HG02885 (cell line): ENCODE results near the gene ANGPTL2.
"Not testable (repeated sequence)": the region's sequence is repeated elsewhere in the genome, so short reads cannot be mapped to it uniquely, and the experiment has no call there.

Experiments used
- ATAC-seq: cut with Tn5 transposase; IDR thresholded peaks from one replicate; pipeline ENCODE4 v1.9.1; 2021; ENCODE audit warnings: mild to moderate bottlenecking; ENCODE audit not compliant: unreplicated experiment, poor library complexity

Gene ANGPTL2

GRCh38 chr9:127155314-127155960 lies 33.0 kb upstream of the ANGPTL2 start:
- no peak for ATAC-seq

GRCh38 chr9:127154390-127155191 lies 32.2 kb upstream of the ANGPTL2 start:
- ATAC-seq, result peak; percentile 64

GRCh38 chr9:127154003-127154389 lies 31.6 kb upstream of the ANGPTL2 start:
- ATAC-seq, result peak; percentile 14

- ATAC-seq, result no peak
Measured at GRCh38 chr9:127153501-127153900, 31.1 kb upstream of the ANGPTL2 start.

- ATAC-seq, result no peak
Measured at GRCh38 chr9:127149463-127150390, 27.3 kb upstream of the ANGPTL2 start.

GRCh38 chr9:127149010-127149409 lies 26.6 kb upstream of the ANGPTL2 start:
- no peak for ATAC-seq

GRCh38 chr9:127148014-127148413 lies 25.6 kb upstream of the ANGPTL2 start:
- ATAC-seq, result no peak

- no peak for ATAC-seq
Measured at GRCh38 chr9:127147251-127147650, 24.8 kb upstream of the ANGPTL2 start.

GRCh38 chr9:127146841-127147240 lies 24.4 kb upstream of the ANGPTL2 start:
- not testable (repeated sequence) for ATAC-seq

GRCh38 chr9:127144670-127145445 lies 22.4 kb upstream of the ANGPTL2 start:
- no peak for ATAC-seq

- ATAC-seq, result no peak
Measured at GRCh38 chr9:127143920-127144465, 21.6 kb upstream of the ANGPTL2 start.

GRCh38 chr9:127142931-127143464 lies 20.6 kb upstream of the ANGPTL2 start:
- ATAC-seq, result no peak

- ATAC-seq, result no peak
Measured at GRCh38 chr9:127142291-127142690, 19.9 kb upstream of the ANGPTL2 start.

- ATAC-seq, result no peak
Measured at GRCh38 chr9:127140842-127141675, 18.6 kb upstream of the ANGPTL2 start.

GRCh38 chr9:127140181-127140580 lies 17.7 kb upstream of the ANGPTL2 start:
- ATAC-seq, result no peak

- no peak for ATAC-seq
Measured at GRCh38 chr9:127139775-127140174, 17.3 kb upstream of the ANGPTL2 start.

GRCh38 chr9:127139071-127139731 lies 16.8 kb upstream of the ANGPTL2 start:
- no peak for ATAC-seq

GRCh38 chr9:127138444-127138843 lies 16.0 kb upstream of the ANGPTL2 start:
- no peak for ATAC-seq
